ENCODE measurements around the gene PLOD1. TPM values are rescaled to one million over a fixed set of nuclear protein-coding genes. Genes with fewer than 3 reads are reported as not detected.

The PLOD1 gene
- total RNA-seq, 1 experiment from 2014 or later: 64.1 TPM

- Histone ChIP-seq H4K20me1 (ENCODE audit: insufficient read depth) (no peaks in the 10 kb centered on the region), H2AFZ (no peak overlapping the region), H3F3A (ENCODE audit: insufficient read depth, low read depth) (0 out of 2 replicates have a peak, but pooled peaks cover 4% of the 10 kb centered on the region), H3K4me1 (replicated peaks; ENCODE audit: insufficient read depth) (no peaks in the 10 kb centered on the region), H3K4me2 (no peak overlapping the region), H3K36me3 (ENCODE audit: low read depth) (peaks cover 5% of the 10 kb centered on the region; the same call in 1 of the 2 replicates), H3K4me3 (no peak overlapping the region), H3K79me2 (ENCODE audit: low read depth) (no peaks in the 10 kb centered on the region), H3K9me3 (ENCODE audit: insufficient read depth, low read depth) (no peaks in the 10 kb centered on the region), H3K27me3 (ENCODE audit: insufficient read depth, low read depth) (no peaks in the 10 kb centered on the region), H3K9me2 (ENCODE audit: insufficient read depth) (no peaks in the 10 kb centered on the region), H3K27ac (no peak overlapping the region)
- TF ChIP-seq CTCF (conservative IDR thresholded peaks at IDR 0.05) (no peak), EZH2 (IDR thresholded peaks at IDR 0.05; ENCODE audit: low read depth) (no peak)
- ChIA-PET POLR2A (ENCODE audit: unreplicated experiment) (no interaction called here), CTCF (interaction anchor here (0.7 kb wide), 1 partner anchor 886 kb away, joined by 3 read pairs; no protein-coding TSS in a partner anchor)
- intact Hi-C loops (cut with micrococcal nuclease; ENCODE audit: unreplicated experiment): no loop called here
- no TSS peak for BruUV-seq (replicated peaks)
- DNase-seq: no peak
Measured at GRCh38 chr1:11999236-11999635, 64.7 kb downstream of the PLOD1 start.

- DNase-seq: no peak
- Histone ChIP-seq H3K79me2 (ENCODE audit: low read depth) (no peaks in the 10 kb centered on the region), H3K9me3 (ENCODE audit: insufficient read depth, low read depth) (no peaks in the 10 kb centered on the region), H3K9me2 (ENCODE audit: insufficient read depth) (no peaks in the 10 kb centered on the region), H3K36me3 (ENCODE audit: low read depth) (peaks cover 10% of the 10 kb centered on the region), H3F3A (ENCODE audit: insufficient read depth, low read depth) (0 out of 2 replicates have a peak, but pooled peaks cover 4% of the 10 kb centered on the region), H4K20me1 (ENCODE audit: insufficient read depth) (no peaks in the 10 kb centered on the region), H3K27ac (peak overlapping the region; percentile 39; the same call in 1 of the 2 replicates), H3K4me3 (no peak overlapping the region), H3K4me1 (replicated peaks; ENCODE audit: insufficient read depth) (no peaks in the 10 kb centered on the region), H2AFZ (no peak overlapping the region), H3K27me3 (ENCODE audit: insufficient read depth, low read depth) (no peaks in the 10 kb centered on the region), H3K4me2 (no peak overlapping the region)
- intact Hi-C loops (cut with micrococcal nuclease; ENCODE audit: unreplicated experiment): no loop called here
- no TSS peak for BruUV-seq (replicated peaks)
- TF ChIP-seq CTCF (conservative IDR thresholded peaks at IDR 0.05) (peak; percentile 56), EZH2 (IDR thresholded peaks at IDR 0.05; ENCODE audit: low read depth) (no peak)
- ChIA-PET CTCF (no interaction called here), POLR2A (ENCODE audit: unreplicated experiment) (no interaction called here)
Measured at GRCh38 chr1:12001249-12001917, 66.9 kb downstream of the PLOD1 start.

- intact Hi-C loops (cut with micrococcal nuclease; ENCODE audit: unreplicated experiment): no loop called here
- CTCF ChIA-PET: no interaction called here
- H3K27ac ChIP-seq: peak overlapping the region; percentile 39; the same call in 1 of the 2 replicates
- no peak overlapping the region for H3K4me2 ChIP-seq
- H3K36me3 ChIP-seq (ENCODE audit: low read depth): peaks cover 10% of the 10 kb centered on the region
- 0 out of 2 replicates have a peak, but pooled peaks cover 4% of the 10 kb centered on the region for H3F3A ChIP-seq (ENCODE audit: insufficient read depth, low read depth)
- no peaks in the 10 kb centered on the region for H3K79me2 ChIP-seq (ENCODE audit: low read depth)
- POLR2A ChIA-PET (ENCODE audit: unreplicated experiment): no interaction called here
- no peaks in the 10 kb centered on the region for H4K20me1 ChIP-seq (ENCODE audit: insufficient read depth)
- no peaks in the 10 kb centered on the region for H3K4me1 ChIP-seq (replicated peaks; ENCODE audit: insufficient read depth)
- H3K4me3 ChIP-seq: no peak overlapping the region
- H2AFZ ChIP-seq: no peak overlapping the region
- no peaks in the 10 kb centered on the region for H3K27me3 ChIP-seq (ENCODE audit: insufficient read depth, low read depth)
- H3K9me2 ChIP-seq (ENCODE audit: insufficient read depth): no peaks in the 10 kb centered on the region
- no TSS peak for BruUV-seq (replicated peaks)
- TF ChIP-seq CTCF (conservative IDR thresholded peaks at IDR 0.05) (no peak), EZH2 (IDR thresholded peaks at IDR 0.05; ENCODE audit: low read depth) (no peak)
- DNase-seq: peak; percentile 14 to 40
- no peaks in the 10 kb centered on the region for H3K9me3 ChIP-seq (ENCODE audit: insufficient read depth, low read depth)
Measured at GRCh38 chr1:12001996-12002493, 67.5 kb downstream of the PLOD1 start.
